GM18858 (cell line): ENCODE data around the gene PDPK1.
"Not testable (repeated sequence)": the region's sequence is repeated elsewhere in the genome, so short reads cannot be mapped to it uniquely, and the experiment has no call there.

Experiments
- ATAC-seq: cut with Tn5 transposase; IDR thresholded peaks from one replicate; pipeline ENCODE4 v1.9.1; 2021; ENCODE audit not compliant: unreplicated experiment

The PDPK1 gene

DNA sequence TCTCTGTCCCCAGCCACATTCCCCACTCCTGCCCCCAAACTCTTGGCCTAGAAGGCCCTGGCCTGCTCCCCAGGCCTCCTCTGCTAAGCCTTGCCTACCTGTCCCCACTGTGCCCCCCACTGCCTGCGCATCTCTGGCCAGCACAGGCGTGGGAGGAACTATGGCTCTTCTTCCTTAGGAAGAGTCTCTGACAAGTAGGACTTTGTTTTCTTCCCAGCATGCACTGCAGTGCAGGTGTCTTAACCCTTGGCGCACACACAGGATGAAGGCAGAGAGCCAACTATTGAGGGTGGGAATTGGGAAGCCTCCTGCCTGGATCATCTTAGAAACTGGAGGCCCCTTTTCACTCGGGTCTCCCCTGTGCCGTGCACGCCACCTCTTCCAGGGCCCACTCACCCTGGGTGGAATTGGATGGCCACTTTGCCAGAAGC is 14.0 kb upstream of the PDPK1 start:
- ATAC-seq: no peak

GRCh38 chr16:2524339-2524938 is 13.4 kb upstream of the PDPK1 start:
- ATAC-seq: no peak

- no peak for ATAC-seq
Measured at GRCh38 chr16:2526135-2526534, 11.7 kb upstream of the PDPK1 start.

- no peak for ATAC-seq
Measured at GRCh38 chr16:2527071-2527783, 10.6 kb upstream of the PDPK1 start.

DNA sequence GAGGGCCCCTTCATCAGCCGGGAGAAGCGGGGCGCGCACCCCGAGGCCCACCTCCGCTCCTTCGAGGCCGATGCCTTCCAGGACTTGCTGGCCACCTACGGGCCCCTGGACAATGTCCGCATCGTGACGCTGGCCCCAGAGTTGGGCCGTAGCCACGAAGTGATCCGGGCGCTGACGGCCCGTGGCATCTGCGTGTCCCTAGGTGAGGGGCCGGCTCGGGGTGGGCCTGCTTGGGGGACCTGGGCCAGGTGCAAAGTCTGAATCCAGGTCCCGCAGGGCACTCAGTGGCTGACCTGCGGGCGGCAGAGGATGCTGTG is 10.1 kb upstream of the PDPK1 start:
- no peak for ATAC-seq

- ATAC-seq: no peak
Measured at GRCh38 chr16:2528161-2529060, 9.4 kb upstream of the PDPK1 start.

DNA sequence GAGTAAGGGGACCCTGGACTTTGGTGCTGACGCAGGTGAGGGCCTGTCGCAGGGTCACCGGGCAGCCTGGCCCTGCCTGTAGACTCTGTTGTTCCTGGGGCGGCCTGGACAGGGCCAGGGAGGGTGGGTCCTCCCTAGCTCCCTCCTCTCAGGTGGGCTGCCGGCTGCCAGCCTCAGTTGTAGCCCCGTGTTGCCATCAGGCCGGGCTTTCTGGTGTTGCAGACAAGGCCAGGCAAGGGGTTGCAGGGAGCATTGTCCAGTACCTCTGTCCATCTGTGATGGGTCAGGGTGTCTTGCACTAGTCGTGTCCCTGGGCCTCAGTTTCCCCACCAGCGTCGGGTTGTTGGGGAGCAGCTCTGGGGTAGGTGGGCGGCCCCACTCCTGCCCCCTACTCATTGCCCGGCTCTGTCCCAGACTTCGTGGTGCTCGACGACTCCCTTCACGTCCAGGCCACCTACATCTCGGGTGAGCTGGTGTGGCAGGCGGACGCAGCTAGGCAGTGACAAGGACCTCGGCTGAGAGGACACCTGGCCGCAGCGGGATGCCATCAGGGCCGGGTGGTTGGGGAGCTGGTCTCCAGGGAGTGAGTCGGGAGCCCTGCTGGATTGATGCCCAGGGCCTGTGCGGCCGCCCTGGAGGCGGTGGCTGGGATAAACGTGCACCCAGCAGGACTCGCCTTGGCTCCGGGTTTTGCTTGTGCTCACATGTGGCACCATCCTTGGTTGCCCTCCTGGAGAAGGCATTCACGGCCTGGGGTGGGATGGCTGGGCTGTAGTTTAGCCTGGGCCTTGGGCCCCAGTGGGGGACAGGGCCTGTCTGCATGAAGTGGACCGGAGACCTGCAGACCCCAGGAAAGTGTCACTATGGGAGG is 8.5 kb upstream of the PDPK1 start:
- ATAC-seq: no peak

GRCh38 chr16:2529961-2530628 is 7.7 kb upstream of the PDPK1 start:
- ATAC-seq: no peak

GRCh38 chr16:2530629-2531318 is 7.0 kb upstream of the PDPK1 start:
- ATAC-seq: no peak

GRCh38 chr16:2531371-2531695 is 6.5 kb upstream of the PDPK1 start, which contains the start of gene CEMP1:
Gene CEMP1 (minus strand): TSS chr16:2531408. CDS start chr16:2531073, 335 bp downstream.
- ATAC-seq: no peak

DNA sequence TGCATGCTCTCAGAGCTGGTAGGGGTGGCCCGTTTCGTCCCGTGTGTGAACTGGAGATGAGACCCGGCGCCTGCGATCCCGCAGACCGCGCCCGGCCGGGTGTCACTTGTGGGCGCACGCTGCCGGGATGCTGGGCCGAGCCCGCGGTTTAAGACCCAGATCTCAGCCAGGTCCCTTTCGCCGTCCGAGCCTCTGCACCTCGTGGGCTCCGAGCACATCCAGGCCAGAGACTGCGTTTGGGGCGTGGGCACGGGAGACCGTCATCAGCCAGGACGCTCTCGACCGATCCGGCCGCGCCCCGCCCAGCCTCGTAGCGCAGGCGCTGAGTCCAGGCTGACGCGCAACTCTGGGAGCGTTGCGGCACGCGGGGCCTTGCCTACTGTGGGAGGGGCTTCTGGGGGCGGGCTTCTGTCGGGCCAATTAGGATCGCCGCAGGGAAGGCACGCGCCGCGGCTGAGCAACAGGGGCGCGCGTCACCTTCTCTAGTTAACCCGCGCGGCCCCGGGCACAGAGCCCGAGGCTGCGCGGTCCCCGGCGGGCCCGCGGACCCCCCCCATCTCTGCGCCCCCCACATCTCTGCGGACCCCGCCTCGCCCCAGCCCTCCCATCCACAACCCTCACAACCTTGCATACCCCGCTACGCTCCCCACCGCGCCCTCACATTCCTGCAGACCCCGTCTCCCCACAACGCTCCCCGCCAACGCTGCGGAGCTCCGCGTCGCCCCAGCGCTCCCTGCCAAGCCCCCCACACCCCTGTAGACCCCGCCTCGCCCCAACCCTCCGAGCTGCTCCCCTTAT is 5.9 kb upstream of the PDPK1 start:
- ATAC-seq: peak; percentile 63

DNA sequence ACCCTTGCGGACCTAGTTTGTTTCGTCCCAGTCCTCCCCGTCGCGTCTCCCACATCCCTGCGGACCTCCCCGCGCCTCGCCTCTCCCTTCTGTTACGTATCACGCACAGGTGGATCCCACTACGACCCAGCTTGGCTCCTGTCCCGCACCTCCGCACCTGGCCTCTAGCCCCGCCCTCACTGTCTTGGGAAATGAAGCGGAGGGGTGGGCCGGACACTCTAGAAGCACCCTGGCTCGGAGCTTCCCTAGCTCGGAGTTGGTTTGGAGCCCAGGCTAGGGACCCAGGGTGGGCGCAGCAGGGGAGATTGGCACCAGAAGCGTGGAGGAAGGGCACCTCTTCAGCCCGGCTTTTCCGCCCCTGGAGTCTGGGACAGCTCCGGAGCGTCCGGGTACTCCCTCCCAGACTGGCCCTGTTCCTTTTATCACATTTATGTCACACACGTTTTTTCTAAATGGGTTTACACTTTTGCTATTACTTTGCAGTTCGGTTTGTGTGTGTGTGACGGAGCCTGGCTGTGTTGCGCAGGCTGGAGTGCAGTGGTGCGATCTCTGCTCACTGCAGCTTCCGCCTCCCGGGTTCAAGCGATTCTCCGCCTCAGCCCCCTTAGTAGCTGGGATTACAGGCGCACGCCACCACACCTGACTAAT is 5.2 kb upstream of the PDPK1 start:
- ATAC-seq: no peak

- ATAC-seq: not testable (repeated sequence)
Measured at GRCh38 chr16:2533142-2533755, 4.6 kb upstream of the PDPK1 start.

- no peak for ATAC-seq
Measured at GRCh38 chr16:2533912-2534311, 3.9 kb upstream of the PDPK1 start.

- not testable (repeated sequence) for ATAC-seq
Measured at GRCh38 chr16:2534335-2534734, 3.5 kb upstream of the PDPK1 start.

- ATAC-seq: no peak
Measured at GRCh38 chr16:2535625-2536013, 2.2 kb upstream of the PDPK1 start.

GRCh38 chr16:2539192-2539844 is 1.5 kb downstream of the PDPK1 start:
- ATAC-seq: not testable (repeated sequence)
